NB4 (cell line): ENCODE results near the gene TMEM192.

Source experiments
- DNase-seq: peaks from one replicate; pipeline ENCODE4 v3.0.0; 2010; ENCODE audit warnings: low read depth
- H3K4me3 ChIP-seq: one replicate; pipeline ENCODE4 v1.5.1; 2011; ENCODE audit warnings: mild to moderate bottlenecking, low read depth, low read length, moderate library complexity
- MYC ChIP-seq: IDR thresholded peaks from 2 replicates; pipeline ENCODE4 v1.6.1; 2011; ENCODE audit warnings: low read depth, low read length
- POLR2A ChIP-seq: IDR thresholded peaks from 2 replicates; pipeline ENCODE4 v1.6.1; 2011; ENCODE audit warnings: mild to moderate bottlenecking; ENCODE audit not compliant: insufficient read length; ENCODE audit errors: extremely low read depth
- TF ChIP-seq, protein P1 (sequence below): IDR thresholded peaks from one replicate; pipeline ENCODE4 v1.5.1; 2012; ENCODE audit warnings: low read depth, low read length
- TF ChIP-seq, protein P2 (sequence below): IDR thresholded peaks from 2 replicates; pipeline ENCODE4 v1.6.1; 2011; ENCODE audit warnings: low read depth, low read length

Gene TMEM192

DNA sequence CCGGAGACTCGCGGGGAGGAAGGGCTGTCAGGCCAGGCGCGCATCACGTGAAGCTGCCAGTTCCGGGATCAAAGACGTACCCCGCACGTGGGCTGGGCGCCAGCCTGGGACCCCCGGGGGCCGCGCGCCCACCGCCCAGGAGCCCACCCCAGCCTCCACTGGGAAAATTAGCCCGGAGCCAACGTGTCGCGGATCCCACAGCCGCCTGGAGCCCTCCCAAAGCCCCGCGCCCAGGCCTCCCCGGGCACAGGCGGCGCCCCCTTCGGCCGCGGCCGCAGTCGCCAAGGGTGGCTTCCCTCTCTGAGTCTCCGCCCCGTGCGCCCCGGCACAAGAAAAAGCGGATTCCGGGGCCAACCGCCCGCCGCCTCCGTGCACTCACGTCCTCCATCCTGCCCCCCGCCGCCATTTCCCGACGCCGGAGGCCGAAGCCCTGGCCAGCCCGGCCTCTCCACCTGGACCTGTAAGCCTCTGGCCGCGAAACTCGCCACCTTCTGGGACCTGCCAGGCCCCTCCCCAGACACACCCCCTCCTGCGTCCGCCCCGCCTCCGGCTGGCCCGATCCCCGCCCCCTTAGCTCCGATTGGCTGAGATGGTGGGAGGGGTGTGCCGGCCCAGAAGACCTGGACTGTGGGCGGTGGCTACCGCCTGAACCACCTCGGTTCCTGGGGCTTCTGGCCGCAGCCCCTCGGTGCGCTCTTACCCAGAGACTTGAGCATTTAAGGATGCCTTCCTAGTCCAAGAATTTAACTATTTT, at the start of gene TMEM192:
TSS of gene TMEM192 (minus strand) at position 493 of the 754 bp plus-strand sequence. CDS start at position 406, 87 bp downstream.
- TF ChIP-seq, protein P1, sequence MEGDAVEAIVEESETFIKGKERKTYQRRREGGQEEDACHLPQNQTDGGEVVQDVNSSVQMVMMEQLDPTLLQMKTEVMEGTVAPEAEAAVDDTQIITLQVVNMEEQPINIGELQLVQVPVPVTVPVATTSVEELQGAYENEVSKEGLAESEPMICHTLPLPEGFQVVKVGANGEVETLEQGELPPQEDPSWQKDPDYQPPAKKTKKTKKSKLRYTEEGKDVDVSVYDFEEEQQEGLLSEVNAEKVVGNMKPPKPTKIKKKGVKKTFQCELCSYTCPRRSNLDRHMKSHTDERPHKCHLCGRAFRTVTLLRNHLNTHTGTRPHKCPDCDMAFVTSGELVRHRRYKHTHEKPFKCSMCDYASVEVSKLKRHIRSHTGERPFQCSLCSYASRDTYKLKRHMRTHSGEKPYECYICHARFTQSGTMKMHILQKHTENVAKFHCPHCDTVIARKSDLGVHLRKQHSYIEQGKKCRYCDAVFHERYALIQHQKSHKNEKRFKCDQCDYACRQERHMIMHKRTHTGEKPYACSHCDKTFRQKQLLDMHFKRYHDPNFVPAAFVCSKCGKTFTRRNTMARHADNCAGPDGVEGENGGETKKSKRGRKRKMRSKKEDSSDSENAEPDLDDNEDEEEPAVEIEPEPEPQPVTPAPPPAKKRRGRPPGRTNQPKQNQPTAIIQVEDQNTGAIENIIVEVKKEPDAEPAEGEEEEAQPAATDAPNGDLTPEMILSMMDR, result peak; percentile 13
- TF ChIP-seq POLR2A (peak; percentile 69), MYC (peak; percentile 92)
- TF ChIP-seq, protein P2, sequence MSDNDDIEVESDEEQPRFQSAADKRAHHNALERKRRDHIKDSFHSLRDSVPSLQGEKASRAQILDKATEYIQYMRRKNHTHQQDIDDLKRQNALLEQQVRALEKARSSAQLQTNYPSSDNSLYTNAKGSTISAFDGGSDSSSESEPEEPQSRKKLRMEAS, result peak; percentile 91
- DNase-seq, result peak; percentile 91
- peak within 1 kb of the TSS; percentile 82 for H3K4me3 ChIP-seq

DNA sequence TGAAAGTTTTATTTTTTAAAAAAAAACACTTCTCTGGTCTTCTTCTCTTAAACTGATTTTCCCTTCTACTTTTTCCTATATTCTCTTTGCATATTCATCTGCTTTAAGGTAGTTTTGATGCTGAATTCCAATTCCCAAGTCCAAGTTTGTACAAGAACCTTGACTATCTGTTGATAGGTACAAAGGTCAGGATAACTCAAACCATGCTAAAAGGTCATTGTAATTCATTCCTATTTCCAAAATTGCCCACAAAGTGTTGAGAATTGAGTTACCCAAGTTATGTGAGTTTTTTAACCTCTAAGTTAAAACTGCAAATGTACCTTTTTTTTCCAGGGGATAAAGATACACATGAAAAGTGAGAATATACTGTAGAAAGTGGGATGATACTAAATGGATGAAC, 46.1 kb upstream of the TMEM192 start:
- DNase-seq, result no peak
- H3K4me3 ChIP-seq, result no peak overlapping the region
- TF ChIP-seq POLR2A (no peak), MYC (no peak)
- TF ChIP-seq, protein P2, result no peak
- TF ChIP-seq, protein P1, result no peak

DNA sequence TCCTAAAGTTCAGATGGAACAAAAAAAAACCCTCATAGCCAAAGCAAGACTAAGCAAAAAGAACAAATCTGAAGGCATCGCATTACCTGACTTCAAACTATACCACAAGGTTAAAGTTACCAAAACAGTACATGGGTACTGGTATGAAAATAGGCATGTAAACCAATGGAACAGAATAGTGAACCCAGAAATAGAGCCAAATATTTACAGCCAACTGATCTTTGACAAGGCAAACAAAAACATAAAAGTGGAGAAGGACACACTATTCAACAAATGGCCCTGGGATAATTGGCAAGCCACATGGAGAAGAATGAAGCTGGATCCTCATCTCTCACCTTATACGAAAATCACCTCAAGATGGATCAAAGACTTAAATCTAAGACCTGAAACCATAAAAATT, 44.2 kb upstream of the TMEM192 start:
- no peak for DNase-seq
- no peak overlapping the region for H3K4me3 ChIP-seq
- TF ChIP-seq, protein P2, result no peak

DNA sequence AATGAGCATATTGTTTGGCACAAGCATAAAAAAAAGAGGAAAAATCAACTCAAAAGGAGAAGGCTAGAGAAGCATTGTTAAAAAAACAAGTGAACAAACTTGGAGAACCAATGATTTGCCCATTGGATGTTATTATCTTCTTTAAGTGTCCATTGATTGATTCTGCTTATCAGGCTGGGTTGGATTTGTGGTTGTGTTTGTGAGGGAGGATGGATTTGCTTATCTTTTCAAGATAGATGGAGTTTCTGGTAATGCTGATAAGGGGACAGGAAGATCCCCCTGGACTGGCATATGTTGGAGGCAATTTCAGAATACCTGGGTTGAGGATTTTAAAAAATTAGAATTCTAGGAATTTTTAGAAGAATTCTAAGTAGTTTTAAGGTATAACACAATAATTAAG, 41.8 kb upstream of the TMEM192 start:
- H3K4me3 ChIP-seq, result no peak overlapping the region
- TF ChIP-seq, protein P2, result no peak
- no peak for TF ChIP-seq POLR2A
- TF ChIP-seq, protein P1, result no peak
- no peak for TF ChIP-seq MYC
- DNase-seq, result no peak

DNA sequence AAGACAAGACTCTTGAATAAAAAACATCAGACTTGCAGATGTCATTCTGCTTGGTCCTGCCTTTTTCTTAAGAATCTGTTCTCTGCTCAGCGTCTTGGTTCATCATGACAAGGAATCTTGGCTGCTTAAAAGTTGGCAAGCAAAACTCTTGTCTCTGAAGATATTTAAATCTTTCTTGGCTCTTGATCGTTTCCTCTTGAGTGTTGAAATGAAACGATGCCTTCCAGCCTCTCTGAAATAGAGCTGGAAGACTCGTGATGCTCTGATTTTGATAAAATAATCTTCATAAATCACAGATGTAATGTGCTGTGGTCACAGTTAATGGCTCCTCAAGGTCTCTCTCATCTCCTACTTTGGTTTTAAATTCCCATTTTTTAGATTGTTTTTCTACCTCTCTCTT, 39.9 kb upstream of the TMEM192 start:
- DNase-seq, result no peak
- TF ChIP-seq MYC, result no peak
- TF ChIP-seq, protein P2, result no peak
- TF ChIP-seq POLR2A, result no peak
- TF ChIP-seq, protein P1, result no peak
- no peak overlapping the region for H3K4me3 ChIP-seq

DNA sequence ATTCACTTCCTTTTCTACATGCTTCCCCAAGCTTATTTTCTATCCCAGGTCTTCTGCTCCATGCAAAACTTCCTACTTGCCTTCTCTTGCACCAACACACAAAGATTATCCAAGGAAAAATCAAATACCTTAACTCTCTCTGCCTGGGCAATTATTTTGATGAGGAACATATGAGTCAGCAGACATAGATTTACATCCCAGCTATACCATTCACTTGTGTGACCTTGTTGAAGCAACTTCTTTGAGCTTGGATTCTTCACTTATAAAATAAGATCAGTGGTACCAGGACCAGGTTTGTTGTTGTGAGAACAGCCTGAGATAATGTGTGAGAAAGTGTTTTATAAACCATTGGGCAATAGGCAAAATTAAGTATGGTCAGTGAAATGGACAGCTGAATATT, 39.1 kb upstream of the TMEM192 start:
- DNase-seq, result no peak
- no peak overlapping the region for H3K4me3 ChIP-seq
- TF ChIP-seq, protein P2, result no peak
- TF ChIP-seq, protein P1, result no peak
- TF ChIP-seq MYC (no peak), POLR2A (no peak)
